Mucosa of descending colon (tissue), 3 donors: ENCODE data around the gene SLC2A4. TPM values are rescaled to one million over a fixed set of nuclear protein-coding genes. Genes with fewer than 3 reads are reported as not detected.

Experiments used
- ATAC-seq: fragments of 200-7000 bp; cut with Tn5 transposase; one replicate; pipeline ENCODE4 v1.9.1; 2020; ENCODE audit warnings: mild to moderate bottlenecking, moderate library complexity
- DNase-seq, 3 donors: peaks; one replicate each; pipeline ENCODE4 v3.0.0-alpha.2; 2020
- H3K36me3 ChIP-seq: fragments of 200-600 bp; one replicate; pipeline ENCODE4 v1.8.0; 2021; ENCODE audit warnings: low read depth, mild to moderate bottlenecking
- H3K4me1 ChIP-seq: fragments of 200-600 bp; one replicate; pipeline ENCODE4 v1.8.0; 2021; ENCODE audit warnings: low read depth, mild to moderate bottlenecking
- H3K4me3 ChIP-seq: fragments of 200-600 bp; one replicate; pipeline ENCODE4 v1.8.0; 2021; ENCODE audit warnings: mild to moderate bottlenecking
- H3K9me3 ChIP-seq: fragments of 200-600 bp; one replicate; pipeline ENCODE4 v1.8.0; 2021; ENCODE audit warnings: mild to moderate bottlenecking
- intact Hi-C, 2 donors: fragments of 100-400 bp; cut with DNase I in 1 of 2; cut with micrococcal nuclease in 1 of 2; formaldehyde crosslinking; loops; one replicate each; pipeline versions ENCODE4 v1.11.0 to v1.11.1; 2022; cut with DNase I, micrococcal nuclease
- total RNA-seq, 3 donors: library from RNA; stranded (reverse); fragmentation: NEBNext Ultra II Directional in 2 of 3; extraction: Animal tissue kit (Norgen Biotek cat#: 25700) in 2 of 3; gene quantifications; one replicate each; pipeline versions ENCODE4 v1.2.1 to v1.2.4, GENCODE V29; 2021 to 2023
- TF ChIP-seq, protein P1 (sequence below): fragments of 200-600 bp; IDR thresholded peaks from one replicate; pipeline ENCODE4 v1.8.0; 2022; ENCODE audit warnings: antibody characterized with exemption, mild to moderate bottlenecking
- donor health status: DM: no; HTN: no; CAD: no; lungs with moderate emphysema.
- donor health status: DM: no; HTN: no; CAD: no.
- donor health status: DM: no; HTN: yes; CAD: no.

SLC2A4 gene
- total RNA-seq, 3 donors from 2014 or later, result 5.3 to 78.2 (median 6.1) TPM

DNA sequence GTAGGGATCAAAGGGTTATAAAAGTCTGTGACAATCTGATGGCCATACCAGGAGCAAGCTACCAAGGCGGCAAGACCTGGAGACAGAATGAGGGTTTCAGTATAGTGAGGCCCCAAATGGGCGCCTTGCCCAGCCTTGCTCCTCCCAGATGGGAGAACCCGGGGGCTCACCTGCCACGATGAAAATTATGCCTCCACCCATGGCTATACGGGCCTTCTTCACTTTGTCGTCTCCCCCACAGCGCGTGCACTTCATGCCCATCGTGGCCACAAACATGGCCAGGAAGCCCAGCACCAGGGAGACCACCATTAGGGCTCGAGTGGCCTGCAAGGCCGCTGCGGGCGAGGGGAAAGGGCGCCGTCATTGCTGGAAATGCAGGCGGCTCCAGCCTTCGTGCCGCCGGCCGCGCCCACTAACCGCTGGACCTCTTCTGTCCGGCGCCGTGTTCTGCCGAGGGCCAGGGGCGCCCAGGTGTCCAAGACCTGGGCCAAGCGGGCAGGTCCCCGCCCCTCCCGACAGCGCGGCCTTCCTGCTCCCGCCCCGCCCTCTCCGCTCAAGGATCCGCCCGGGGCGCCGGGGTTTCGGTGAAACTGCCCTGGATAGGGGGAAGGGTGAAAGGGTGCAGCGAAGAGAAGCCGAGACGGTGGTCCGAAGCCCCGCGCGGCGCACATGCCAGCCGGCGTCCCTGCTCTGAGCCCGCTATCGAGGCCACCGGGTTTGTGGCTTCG, 20.7 kb upstream of the SLC2A4 start:
- TF ChIP-seq, protein P1, sequence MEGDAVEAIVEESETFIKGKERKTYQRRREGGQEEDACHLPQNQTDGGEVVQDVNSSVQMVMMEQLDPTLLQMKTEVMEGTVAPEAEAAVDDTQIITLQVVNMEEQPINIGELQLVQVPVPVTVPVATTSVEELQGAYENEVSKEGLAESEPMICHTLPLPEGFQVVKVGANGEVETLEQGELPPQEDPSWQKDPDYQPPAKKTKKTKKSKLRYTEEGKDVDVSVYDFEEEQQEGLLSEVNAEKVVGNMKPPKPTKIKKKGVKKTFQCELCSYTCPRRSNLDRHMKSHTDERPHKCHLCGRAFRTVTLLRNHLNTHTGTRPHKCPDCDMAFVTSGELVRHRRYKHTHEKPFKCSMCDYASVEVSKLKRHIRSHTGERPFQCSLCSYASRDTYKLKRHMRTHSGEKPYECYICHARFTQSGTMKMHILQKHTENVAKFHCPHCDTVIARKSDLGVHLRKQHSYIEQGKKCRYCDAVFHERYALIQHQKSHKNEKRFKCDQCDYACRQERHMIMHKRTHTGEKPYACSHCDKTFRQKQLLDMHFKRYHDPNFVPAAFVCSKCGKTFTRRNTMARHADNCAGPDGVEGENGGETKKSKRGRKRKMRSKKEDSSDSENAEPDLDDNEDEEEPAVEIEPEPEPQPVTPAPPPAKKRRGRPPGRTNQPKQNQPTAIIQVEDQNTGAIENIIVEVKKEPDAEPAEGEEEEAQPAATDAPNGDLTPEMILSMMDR, result no peak
- intact Hi-C loops, result no loop called here
- Histone ChIP-seq H3K4me3 (peak overlapping the region; percentile 67), H3K9me3 (no peaks in the 10 kb centered on the region), H3K36me3 (no peaks in the 10 kb centered on the region), H3K4me1 (peaks cover 30% of the 10 kb centered on the region)
- DNase-seq (peak; percentile 84 to 88 (median 88)), ATAC-seq (peak; percentile 32)

DNA sequence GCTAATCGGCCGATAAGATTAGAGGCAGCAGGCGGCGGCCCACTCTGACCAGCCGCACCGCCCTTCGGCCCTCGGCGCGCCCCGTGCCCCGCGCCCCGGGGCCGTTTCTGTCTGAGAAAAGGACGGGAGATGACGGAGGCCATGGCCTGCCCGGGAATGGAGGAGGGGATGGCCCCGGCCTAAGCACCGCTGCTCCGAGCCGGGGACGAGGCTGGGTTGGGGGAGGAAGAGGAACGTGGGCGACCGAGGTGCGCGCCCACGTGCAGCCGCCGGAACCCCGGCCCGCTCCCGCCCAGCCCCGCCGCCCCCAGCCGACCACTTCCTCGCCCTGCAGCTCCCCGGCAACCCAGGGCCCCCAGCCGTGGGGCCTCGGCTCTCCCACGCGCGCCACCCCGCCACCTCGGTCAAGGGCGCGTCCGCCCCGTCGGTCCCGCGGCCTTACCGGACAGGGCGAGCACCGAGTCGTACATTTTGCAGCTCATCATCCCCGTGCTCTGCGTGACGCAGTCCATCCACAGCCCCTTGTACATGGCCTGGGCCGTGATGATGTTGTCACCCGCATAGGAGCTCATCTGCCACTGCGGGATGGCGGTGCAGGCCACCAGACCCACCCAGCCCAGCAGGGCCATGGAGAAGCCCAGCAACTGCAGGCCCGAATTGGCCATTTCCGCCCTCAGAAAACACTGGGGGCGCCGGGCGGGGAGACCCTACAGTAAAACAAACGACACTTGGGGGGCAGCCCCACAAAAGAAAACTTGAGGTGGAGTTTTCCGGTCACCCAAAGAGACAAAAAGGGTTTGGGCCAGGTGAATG, 19.9 kb upstream of the SLC2A4 start:
- Histone ChIP-seq H3K4me3 (peak overlapping the region; percentile 67), H3K36me3 (no peaks in the 10 kb centered on the region), H3K4me1 (peaks cover 33% of the 10 kb centered on the region), H3K9me3 (no peaks in the 10 kb centered on the region)
- no peak for ATAC-seq
- DNase-seq, result peak; percentile 30 to 65 (median 62)
- intact Hi-C loops, result no loop called here
- TF ChIP-seq, protein P1, result no peak

DNA sequence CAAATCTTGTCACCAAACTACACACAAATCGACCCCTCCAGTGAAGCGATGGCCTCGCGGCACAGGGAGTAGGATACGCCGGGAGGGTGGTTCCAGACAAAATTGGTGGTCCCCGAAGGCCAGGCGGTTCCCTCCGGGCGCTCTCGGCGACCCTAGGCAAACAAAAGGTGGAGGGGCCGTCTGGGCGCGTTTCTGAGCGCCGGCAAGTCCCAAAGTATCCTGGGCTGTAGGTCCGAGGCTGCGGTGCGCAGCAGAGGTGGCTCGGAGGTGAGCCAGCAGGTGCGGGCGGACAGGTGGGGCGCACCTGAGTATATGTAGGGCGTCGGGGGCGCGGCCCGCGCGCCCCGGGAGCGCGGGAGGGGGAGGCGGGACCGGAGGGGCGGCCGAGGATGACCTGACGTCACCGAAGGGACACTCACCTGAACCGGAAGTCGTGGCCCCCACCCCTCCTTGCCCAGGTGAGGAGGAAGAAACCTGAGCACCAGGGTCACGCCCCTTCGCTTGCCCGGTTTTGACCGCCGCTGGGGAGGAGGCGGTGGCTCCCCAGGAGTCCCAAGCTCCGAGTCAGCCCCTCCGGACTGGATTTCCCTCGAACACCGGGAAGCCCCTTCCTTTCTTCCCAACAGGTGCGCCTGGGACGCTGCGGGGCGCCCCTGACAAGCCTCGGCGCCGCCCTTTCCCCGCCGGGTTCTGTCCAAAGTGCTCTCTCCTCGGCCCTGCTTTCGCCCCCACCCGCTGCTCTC, 19.2 kb upstream of the SLC2A4 start, which contains the start of gene CLDN7:
Gene CLDN7, minus strand, starts transcription at position 287 of the 743 bp plus-strand sequence. CDS start 435 bp downstream, outside the sequence.
- no peaks in the 10 kb centered on the region for H3K36me3 ChIP-seq
- TF ChIP-seq, protein P1, result peak; percentile 23
- no peaks in the 10 kb centered on the region for H3K9me3 ChIP-seq
- ATAC-seq (peak; percentile 69), DNase-seq (peak; percentile 94 to 96 (median 96))
- peaks cover 32% of the 10 kb centered on the region for H3K4me1 ChIP-seq
- H3K4me3 ChIP-seq, result peak within 1 kb of the TSS; percentile 67
- intact Hi-C loops, result no loop called here

DNA sequence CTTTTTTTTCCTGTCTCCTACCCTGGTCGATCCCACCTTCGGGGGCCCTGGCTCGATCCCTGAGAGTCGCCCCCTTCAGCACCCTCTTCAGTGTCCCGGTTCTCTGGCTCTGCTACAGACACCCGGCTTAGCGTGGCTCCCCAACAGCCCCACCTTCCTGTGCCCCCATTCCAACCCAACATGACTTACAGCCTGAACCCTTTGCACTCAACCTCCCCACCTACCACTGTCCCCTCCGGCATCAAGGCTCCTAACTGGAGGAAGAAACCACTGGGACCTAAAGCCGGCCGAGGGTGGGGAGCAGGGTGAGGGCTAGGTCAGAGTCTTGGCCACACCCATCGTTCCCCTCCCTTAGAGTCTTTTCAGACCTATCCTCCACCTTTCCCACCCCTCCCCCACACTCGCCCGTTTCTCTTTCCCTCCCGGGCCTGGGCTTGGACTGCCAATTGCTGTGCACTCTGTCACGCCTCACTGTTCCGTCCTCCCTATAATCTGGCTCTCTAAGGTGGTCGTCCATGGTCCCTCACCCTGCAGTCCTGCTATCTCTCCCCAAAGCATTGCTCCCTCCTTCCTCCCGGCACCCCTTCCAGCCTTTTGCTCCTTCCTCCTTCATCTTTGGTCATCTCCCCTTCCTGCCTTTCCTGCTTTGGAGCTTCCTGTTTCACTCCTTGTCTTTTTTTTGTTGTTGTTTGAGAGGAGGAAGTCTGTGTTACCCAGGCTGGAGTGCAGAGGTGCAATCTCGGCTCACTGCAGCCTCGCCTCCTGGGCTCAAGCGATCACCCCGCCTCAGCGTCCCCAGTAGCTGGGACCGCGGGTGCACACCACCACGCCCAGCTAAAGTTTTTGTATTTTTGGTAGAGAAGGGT, 18.4 kb upstream of the SLC2A4 start:
- TF ChIP-seq, protein P1, result no peak
- H3K9me3 ChIP-seq, result no peaks in the 10 kb centered on the region
- peak overlapping the region; percentile 67 for H3K4me3 ChIP-seq
- ATAC-seq (peak; percentile 67), DNase-seq (peak; percentile 91 to 98 (median 93))
- intact Hi-C loops, result no loop called here
- H3K4me1 ChIP-seq, result peaks cover 24% of the 10 kb centered on the region
- no peaks in the 10 kb centered on the region for H3K36me3 ChIP-seq

DNA sequence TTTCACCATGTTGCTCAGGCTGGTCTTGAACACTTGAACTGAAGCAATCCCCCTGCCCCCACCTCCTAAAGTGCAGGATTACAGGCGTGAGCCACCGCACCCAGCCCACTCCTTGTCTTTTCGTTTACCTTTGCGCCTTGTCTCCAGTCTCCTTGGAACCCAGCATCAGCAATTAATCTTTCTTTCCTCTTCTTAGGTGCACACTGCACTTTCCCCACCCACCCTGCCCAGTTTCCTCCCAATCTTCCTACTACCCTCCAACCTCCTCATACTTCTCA, 17.8 kb upstream of the SLC2A4 start:
- intact Hi-C loops, result no loop called here
- peak; percentile 14 for ATAC-seq
- Histone ChIP-seq H3K36me3 (no peaks in the 10 kb centered on the region), H3K9me3 (no peaks in the 10 kb centered on the region), H3K4me3 (no peak overlapping the region), H3K4me1 (peaks cover 19% of the 10 kb centered on the region)
- DNase-seq, result peak in 2 of 3 donors; percentile 71 to 81
- TF ChIP-seq, protein P1, result no peak
